Lung (tissue), 12 donors: ENCODE data around the gene CDHR1. TPM values are rescaled to one million over a fixed set of nuclear protein-coding genes. Genes with fewer than 3 reads are reported as not detected.

ENCODE experiments used
- ATAC-seq: fragments of 200-7000 bp; cut with Tn5 transposase; one replicate; pipeline ENCODE4 v1.9.1; 2020; ENCODE audit warnings: moderate number of reproducible peaks; ENCODE audit not compliant: insufficient read depth, low FRiP score
- DNase-seq, 3 donors: peaks; one replicate each; pipeline ENCODE4 v3.0.0-alpha.2; 2013 to 2017
- H3K27ac ChIP-seq, 2 donors: one replicate each; pipeline ENCODE4 v1.5.1; 2013; ENCODE audit warnings: mild to moderate bottlenecking in 2 of 2, moderate library complexity in 2 of 2, control low read depth in 1 of 2, inconsistent platforms in 1 of 2, low read depth in 1 of 2, low read length in 1 of 2
- H3K27me3 ChIP-seq, 3 donors: one replicate each; pipeline ENCODE4 v1.5.1; 2013; ENCODE audit warnings: low read length in 2 of 3; ENCODE audit not compliant: control insufficient read depth in 3 of 3, insufficient read depth in 3 of 3
- H3K36me3 ChIP-seq, 4 donors: one replicate each; pipeline ENCODE4 v1.5.1; 2013; ENCODE audit warnings: low read length in 4 of 4, mild to moderate bottlenecking in 1 of 4, moderate library complexity in 1 of 4; ENCODE audit not compliant: control insufficient read depth in 4 of 4, insufficient read depth in 4 of 4
- H3K4me1 ChIP-seq, 5 donors: one replicate each; pipeline ENCODE4 v1.5.1; 2013; ENCODE audit warnings: low read length in 5 of 5, mild to moderate bottlenecking in 2 of 5, moderate library complexity in 1 of 5; ENCODE audit not compliant: control insufficient read depth in 5 of 5, insufficient read depth in 5 of 5
- H3K4me3 ChIP-seq: one replicate; pipeline ENCODE4 v1.5.1; 2013; ENCODE audit warnings: mild to moderate bottlenecking, control low read depth, moderate library complexity
- H3K9ac ChIP-seq, 2 donors: one replicate each; pipeline ENCODE4 v1.5.1; 2013; ENCODE audit warnings: low read length in 2 of 2, control low read depth in 1 of 2; ENCODE audit not compliant: insufficient read depth in 1 of 2
- H3K9me3 ChIP-seq, 4 donors: one replicate each; pipeline ENCODE4 v1.5.1; 2013; ENCODE audit warnings: low read length in 3 of 4, mild to moderate bottlenecking in 1 of 4, moderate library complexity in 1 of 4; ENCODE audit not compliant: control insufficient read depth in 4 of 4, insufficient read depth in 3 of 4
- CTCF ChIP-seq: IDR thresholded peaks from 2 replicates; pipeline ENCODE4 v1.5.1; 2012; ENCODE audit warnings: mild to moderate bottlenecking; ENCODE audit errors: control extremely low read depth, extremely low read depth
- WGBS, 2 donors: extraction: QIAGEN DNeasy Blood & Tissue Kit; methylation state at CpG; one replicate each; pipeline ENCODE4 v1.1.7; 2013; 5-methylcytosine and 5-hydroxymethylcytosine counted together
- polyA plus RNA-seq, 2 donors: library from polyadenylated mRNA; stranded (reverse); fragments of 200-250 nt; gene quantifications; one replicate each; pipeline ENCODE4 v1.2.1, GENCODE V29; 2013
- total RNA-seq, 2 donors: library from RNA; depleted of rRNA in 1 of 2; stranded (reverse); fragments of >200 nt in 1 of 2; gene quantifications; one replicate each; pipeline ENCODE4 v1.2.1, GENCODE V29; 2014 to 2021
- donor health status: control.
- donor health status: control.
- donor health status: Bipolar disorder and iron deficiency.
- donor health status: healthy.
- donor health status: DM: yes; HTN: yes; CAD: no.

The CDHR1 gene
- total and polyA plus RNA-seq, 4 donors: 0.10 to 0.49 (median 0.32) TPM

GRCh38 chr10:84156768-84157167 lies 37.6 kb upstream of the CDHR1 start:
- Histone ChIP-seq H3K9me3 (peaks cover 0 to 1% (median 0%) of the 10 kb centered on the region in 4 donors), H3K4me1 (peaks cover 0 to 2% (median 0%) of the 10 kb centered on the region in 5 donors), H3K27me3 (no peaks in the 10 kb centered on the region), H3K36me3 (peaks cover 5 to 13% (median 11%) of the 10 kb centered on the region in 4 donors), H3K4me3 (no peak overlapping the region), H3K9ac (no peak overlapping the region), H3K27ac (no peak overlapping the region)
- DNase-seq (no peak), ATAC-seq (no peak)
- TF ChIP-seq CTCF: no peak
- WGBS, 2 donors: 29 to 52% methylated on average over 10 of the region's 10 CpGs

- ATAC-seq: no peak
- WGBS, 2 donors: 68 to 88% methylated on average over 2 of the region's 2 CpGs
- DNase-seq: no peak
- H3K4me3 ChIP-seq: no peak overlapping the region
- no peak overlapping the region for H3K27ac ChIP-seq
- TF ChIP-seq CTCF: no peak
- no peak overlapping the region for H3K9ac ChIP-seq
- H3K4me1 ChIP-seq: peaks cover 0 to 2% (median 0%) of the 10 kb centered on the region in 5 donors
- H3K36me3 ChIP-seq: peaks cover 4 to 10% (median 5%) of the 10 kb centered on the region in 4 donors
- peaks cover 0 to 3% (median 0%) of the 10 kb centered on the region in 4 donors for H3K9me3 ChIP-seq
- no peaks in the 10 kb centered on the region for H3K27me3 ChIP-seq
These were observed 36.3 kb upstream of the CDHR1 start for GRCh38 chr10:84158061-84158460.

GRCh38 chr10:84158550-84158949 lies 35.8 kb upstream of the CDHR1 start:
- H3K27me3 ChIP-seq: no peaks in the 10 kb centered on the region
- ATAC-seq (no peak), DNase-seq (no peak)
- peaks cover under 1 to 10% (median 2%) of the 10 kb centered on the region in 4 donors for H3K36me3 ChIP-seq
- peaks cover 0 to 3% (median 0%) of the 10 kb centered on the region in 4 donors for H3K9me3 ChIP-seq
- peaks cover 0 to 2% (median 0%) of the 10 kb centered on the region in 5 donors for H3K4me1 ChIP-seq
- no peak for TF ChIP-seq CTCF
- WGBS, 2 donors: 45 to 60% methylated on average over 4 of the region's 4 CpGs
- no peak overlapping the region for H3K4me3 ChIP-seq
- H3K27ac ChIP-seq: no peak overlapping the region
- no peak overlapping the region for H3K9ac ChIP-seq
